NB4 (cell line): ENCODE results near the gene USP28.

Source experiments
- MAX ChIP-seq: IDR thresholded peaks from 2 replicates; pipeline ENCODE4 v1.6.1; 2011; ENCODE audit warnings: low read depth, low read length
- POLR2A ChIP-seq: IDR thresholded peaks from 2 replicates; pipeline ENCODE4 v1.6.1; 2011; ENCODE audit warnings: mild to moderate bottlenecking; ENCODE audit not compliant: insufficient read length; ENCODE audit errors: extremely low read depth
- TF ChIP-seq, protein P1 (sequence below): IDR thresholded peaks from one replicate; pipeline ENCODE4 v1.5.1; 2012; ENCODE audit warnings: low read depth, low read length

DNA sequence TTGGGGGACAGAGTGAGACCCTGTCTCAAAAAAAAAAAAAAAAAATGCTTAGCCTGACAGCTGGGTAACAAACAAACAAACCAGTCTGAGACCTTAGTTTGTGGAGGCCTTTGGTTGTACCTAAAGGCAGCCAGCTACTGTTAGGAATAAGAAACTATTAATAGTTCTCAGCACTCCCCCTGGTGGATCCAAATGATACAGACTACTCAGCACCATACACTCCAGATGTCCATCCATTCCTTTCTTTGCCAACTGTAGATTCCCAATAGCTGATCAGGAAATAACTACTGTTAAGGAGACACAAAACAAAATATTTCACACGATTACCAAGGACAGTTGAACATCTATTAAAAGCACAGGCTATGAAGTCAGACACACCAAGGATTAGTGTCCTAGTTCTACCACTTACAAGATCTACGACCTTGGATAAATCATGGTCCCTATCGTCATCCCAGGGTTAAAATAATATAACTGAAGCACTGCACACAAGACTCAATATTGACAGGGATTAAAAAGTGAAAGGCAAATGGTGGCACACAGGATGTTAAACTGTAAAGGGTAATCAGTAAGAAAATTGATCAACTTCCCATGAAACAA, 78.6 kb downstream of the USP28 start:
- TF ChIP-seq MAX (no peak), POLR2A (no peak)
- TF ChIP-seq, protein P1, sequence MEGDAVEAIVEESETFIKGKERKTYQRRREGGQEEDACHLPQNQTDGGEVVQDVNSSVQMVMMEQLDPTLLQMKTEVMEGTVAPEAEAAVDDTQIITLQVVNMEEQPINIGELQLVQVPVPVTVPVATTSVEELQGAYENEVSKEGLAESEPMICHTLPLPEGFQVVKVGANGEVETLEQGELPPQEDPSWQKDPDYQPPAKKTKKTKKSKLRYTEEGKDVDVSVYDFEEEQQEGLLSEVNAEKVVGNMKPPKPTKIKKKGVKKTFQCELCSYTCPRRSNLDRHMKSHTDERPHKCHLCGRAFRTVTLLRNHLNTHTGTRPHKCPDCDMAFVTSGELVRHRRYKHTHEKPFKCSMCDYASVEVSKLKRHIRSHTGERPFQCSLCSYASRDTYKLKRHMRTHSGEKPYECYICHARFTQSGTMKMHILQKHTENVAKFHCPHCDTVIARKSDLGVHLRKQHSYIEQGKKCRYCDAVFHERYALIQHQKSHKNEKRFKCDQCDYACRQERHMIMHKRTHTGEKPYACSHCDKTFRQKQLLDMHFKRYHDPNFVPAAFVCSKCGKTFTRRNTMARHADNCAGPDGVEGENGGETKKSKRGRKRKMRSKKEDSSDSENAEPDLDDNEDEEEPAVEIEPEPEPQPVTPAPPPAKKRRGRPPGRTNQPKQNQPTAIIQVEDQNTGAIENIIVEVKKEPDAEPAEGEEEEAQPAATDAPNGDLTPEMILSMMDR = peak; percentile 85
